ENCODE data around the gene TRAK1. TPM values are rescaled to one million over a fixed set of nuclear protein-coding genes. Genes with fewer than 3 reads are reported as not detected.
A peak's percentile ranks its signal among the peaks of the same experiment; 100 is the strongest.
"Not testable (repeated sequence)": the region's sequence is repeated elsewhere in the genome, so short reads cannot be mapped to it uniquely, and the experiment has no call there.

Gene TRAK1
- total and polyA plus RNA-seq, 7 experiments from 2014 or later = 4.8 to 30.4 (median 13.9) TPM

DNA sequence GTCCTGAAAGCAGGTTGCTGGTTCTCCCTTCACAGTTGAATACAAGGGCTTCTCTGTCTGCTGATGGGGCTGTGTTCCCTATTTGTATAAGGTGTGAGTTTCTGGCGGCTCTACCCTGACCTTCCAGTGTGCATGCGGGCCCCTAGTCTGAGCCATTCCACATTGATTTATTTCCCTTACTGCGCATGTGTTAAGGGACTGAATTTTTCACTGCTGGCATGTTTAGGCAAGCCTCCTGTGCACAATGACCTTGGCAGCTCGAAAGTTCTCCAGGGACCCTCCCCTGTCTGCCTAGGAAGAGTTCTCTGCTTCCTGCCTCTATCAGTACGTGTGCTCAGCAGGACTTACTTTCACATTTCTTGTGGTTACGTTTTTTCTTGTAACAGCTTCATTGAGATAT is 11.4 kb downstream of the TRAK1 start:
- peaks cover 0 to 5% (median 0%) of the 10 kb centered on the region in 11 donors for H3K9me3 Mint-ChIP-seq

DNA sequence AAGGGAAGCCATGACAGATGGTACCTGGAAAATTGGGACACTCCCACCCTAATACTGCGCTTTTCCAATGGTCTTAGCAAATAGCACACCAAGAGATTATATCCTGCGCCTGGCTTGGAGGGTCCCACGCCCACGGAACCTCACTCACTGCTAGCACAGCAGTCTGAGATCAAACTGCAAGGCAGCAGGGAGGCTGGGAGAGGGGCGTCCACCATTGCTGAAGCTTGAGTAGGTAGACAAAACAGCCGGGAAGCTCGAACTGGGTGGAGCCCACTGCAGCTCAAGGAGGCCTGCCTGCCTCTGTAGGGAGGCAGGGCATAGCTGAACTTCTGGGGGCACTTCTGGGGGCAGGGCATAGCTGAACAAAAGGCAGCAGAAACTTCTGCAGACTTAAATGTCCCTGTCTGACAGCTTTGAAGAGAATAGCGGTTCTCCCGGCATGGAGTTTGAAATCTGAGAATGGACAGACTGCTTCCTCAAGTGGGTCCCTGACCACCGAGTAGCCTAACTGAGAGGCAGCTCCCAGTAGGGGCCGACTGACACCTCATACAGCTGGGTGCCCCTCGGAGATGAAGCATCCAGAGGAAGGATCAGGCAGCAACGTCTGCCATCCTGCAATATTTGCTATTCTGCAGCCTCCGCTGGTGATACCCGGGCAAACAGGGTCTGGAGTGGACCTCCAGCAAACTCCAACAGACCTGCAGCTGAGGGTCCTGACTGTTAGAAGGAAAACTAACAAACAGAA is 12.9 kb downstream of the TRAK1 start:
- intact Hi-C loops (cut with micrococcal nuclease); H3K27me3 ChIP-seq (ENCODE audit: control insufficient read depth in 2 of 2, insufficient read depth in 2 of 2, low read length in 2 of 2): not testable (repeated sequence)

More for the DNA sequence above, 11.4 kb downstream of the TRAK1 start:
- Histone ChIP-seq H3K4me1 (ENCODE audit: control insufficient read depth in 2 of 2, insufficient read depth in 2 of 2, low read length in 2 of 2) (no peaks in the 10 kb centered on the region), H3K27me3 (ENCODE audit: control insufficient read depth in 2 of 2, insufficient read depth in 2 of 2, low read length in 2 of 2) (no peaks in the 10 kb centered on the region), H3K4me3 (ENCODE audit: low read length) (no peak overlapping the region), H3K27ac (ENCODE audit: low read depth, low read length) (no peak overlapping the region), H3K9me3 (ENCODE audit: control insufficient read depth in 2 of 3, low read length in 3 of 3) (no peaks in the 10 kb centered on the region), H3K36me3 (ENCODE audit: control insufficient read depth in 2 of 3, insufficient read depth in 3 of 3, low read length in 3 of 3) (no peaks in the 10 kb centered on the region)
- H3K4me1 Mint-ChIP-seq = peaks cover 0 to 19% (median 7%) of the 10 kb centered on the region in 7 donors
- DNase-seq (no peak), ATAC-seq (no peak)
- ChIA-PET POLR2A (interaction anchor here (0.6 kb wide), 1 partner anchor 10 kb away, joined by 4 read pairs; no protein-coding TSS in a partner anchor), CTCF (interaction anchor here (0.6 to 1.2 kb wide), 3 partner anchors 33 to 347 kb away, joined by 3 read pairs; no protein-coding TSS in a partner anchor)
- intact Hi-C loops (cut with micrococcal nuclease) = no loop called here
- no peaks in the 10 kb centered on the region for H3K27me3 Mint-ChIP-seq
- H3K27ac Mint-ChIP-seq = peak overlapping the region in 2 of 9 donors; percentile 34 to 61
- H3K36me3 Mint-ChIP-seq = peaks cover 0 to 12% (median 5%) of the 10 kb centered on the region in 5 donors
- H3K4me3 Mint-ChIP-seq = peak overlapping the region in 1 of 10 donors; percentile 61

GRCh38 chr3:42105994-42106393 is 14.8 kb downstream of the TRAK1 start:
- H3K36me3 ChIP-seq (ENCODE audit: control insufficient read depth in 2 of 3, insufficient read depth in 3 of 3, low read length in 3 of 3); DNase-seq; intact Hi-C loops (cut with micrococcal nuclease); H3K4me3 ChIP-seq (ENCODE audit: low read length); H3K9me3 ChIP-seq (ENCODE audit: control insufficient read depth in 2 of 3, low read length in 3 of 3); H3K4me3 Mint-ChIP-seq; H3K27ac ChIP-seq (ENCODE audit: low read depth, low read length); CTCF ChIA-PET; H3K27me3 Mint-ChIP-seq; H3K4me1 ChIP-seq (ENCODE audit: control insufficient read depth in 2 of 2, insufficient read depth in 2 of 2, low read length in 2 of 2); H3K9me3 Mint-ChIP-seq; ATAC-seq; POLR2A ChIA-PET; H3K27me3 ChIP-seq (ENCODE audit: control insufficient read depth in 2 of 2, insufficient read depth in 2 of 2, low read length in 2 of 2); H3K27ac Mint-ChIP-seq: not testable (repeated sequence)
- Mint-ChIP-seq H3K4me1 (peaks cover 0 to 16% (median 0%) of the 10 kb centered on the region in 7 donors), H3K36me3 (peaks cover 0 to 17% (median 5%) of the 10 kb centered on the region in 5 donors)

More for the DNA sequence above, 12.9 kb downstream of the TRAK1 start:
- H3K9me3 Mint-ChIP-seq; H3K27ac ChIP-seq (ENCODE audit: low read depth, low read length); H3K27ac Mint-ChIP-seq; CTCF ChIA-PET; H3K36me3 ChIP-seq (ENCODE audit: control insufficient read depth in 2 of 3, insufficient read depth in 3 of 3, low read length in 3 of 3); ATAC-seq; H3K9me3 ChIP-seq (ENCODE audit: control insufficient read depth in 2 of 3, low read length in 3 of 3); H3K4me1 ChIP-seq (ENCODE audit: control insufficient read depth in 2 of 2, insufficient read depth in 2 of 2, low read length in 2 of 2); DNase-seq; H3K4me3 ChIP-seq (ENCODE audit: low read length); H3K27me3 Mint-ChIP-seq; H3K4me3 Mint-ChIP-seq: not testable (repeated sequence)
- Mint-ChIP-seq H3K4me1 (peaks cover 0 to 19% (median 4%) of the 10 kb centered on the region in 7 donors), H3K36me3 (peaks cover 0 to 12% (median 5%) of the 10 kb centered on the region in 5 donors)
- POLR2A ChIA-PET = interaction anchor here (0.7 kb wide), 1 partner anchor 69 kb away, joined by 3 read pairs; no protein-coding TSS in a partner anchor

DNA sequence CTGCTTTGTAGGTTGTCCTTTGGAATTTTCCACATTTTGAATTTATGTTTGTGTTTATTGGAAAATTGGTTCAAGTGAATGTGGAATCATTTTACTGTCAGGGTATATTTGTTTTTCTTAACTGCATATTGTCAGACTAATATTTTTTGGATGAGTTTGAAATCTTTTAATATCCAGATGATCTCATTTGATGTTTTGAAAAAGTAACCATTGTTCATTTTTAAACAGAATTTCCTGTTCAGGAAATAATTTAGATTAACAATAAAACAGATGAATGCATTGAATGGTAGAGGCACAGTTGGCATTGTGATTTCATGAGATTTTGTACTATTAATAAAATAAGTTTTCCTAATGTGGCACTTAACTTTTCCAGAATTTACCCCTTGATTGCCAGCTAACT is 15.5 kb downstream of the TRAK1 start:
- intact Hi-C loops (cut with micrococcal nuclease) = no loop called here
- Histone ChIP-seq H3K9me3 (ENCODE audit: control insufficient read depth in 2 of 3, low read length in 3 of 3) (no peaks in the 10 kb centered on the region), H3K4me3 (ENCODE audit: low read length) (no peak overlapping the region), H3K4me1 (ENCODE audit: control insufficient read depth in 2 of 2, insufficient read depth in 2 of 2, low read length in 2 of 2) (no peaks in the 10 kb centered on the region), H3K36me3 (ENCODE audit: control insufficient read depth in 2 of 3, insufficient read depth in 3 of 3, low read length in 3 of 3) (no peaks in the 10 kb centered on the region), H3K27me3 (ENCODE audit: control insufficient read depth in 2 of 2, insufficient read depth in 2 of 2, low read length in 2 of 2) (no peaks in the 10 kb centered on the region), H3K27ac (ENCODE audit: low read depth, low read length) (no peak overlapping the region)
- peaks cover 0 to 5% (median 0%) of the 10 kb centered on the region in 11 donors for H3K9me3 Mint-ChIP-seq
- ChIA-PET CTCF (interaction anchor here (0.6 kb wide), 1 partner anchor 312 kb away, joined by 3 read pairs; no protein-coding TSS in a partner anchor), POLR2A (no interaction called here)
- H3K27ac Mint-ChIP-seq = no peak overlapping the region
- peaks cover 0 to 12% (median 0%) of the 10 kb centered on the region in 7 donors for H3K4me1 Mint-ChIP-seq
- H3K36me3 Mint-ChIP-seq = peaks cover 0 to 17% (median 5%) of the 10 kb centered on the region in 5 donors
- no peak for ATAC-seq
- no peak overlapping the region for H3K4me3 Mint-ChIP-seq
- H3K27me3 Mint-ChIP-seq = no peaks in the 10 kb centered on the region
- no peak for DNase-seq

GRCh38 chr3:42110631-42111030 is 19.5 kb downstream of the TRAK1 start:
- Mint-ChIP-seq H3K4me3 (no peak overlapping the region), H3K27ac (peak overlapping the region in 1 of 9 donors; percentile 10), H3K36me3 (peaks cover 0 to 10% (median 0%) of the 10 kb centered on the region in 5 donors), H3K9me3 (peaks cover 0 to under 1% (median 0%) of the 10 kb centered on the region in 11 donors), H3K27me3 (no peaks in the 10 kb centered on the region), H3K4me1 (peaks cover 0 to 8% (median 0%) of the 10 kb centered on the region in 7 donors)
- CTCF ChIA-PET = no interaction called here
- Histone ChIP-seq H3K4me3 (ENCODE audit: low read length) (no peak overlapping the region), H3K9me3 (ENCODE audit: control insufficient read depth in 2 of 3, low read length in 3 of 3) (no peaks in the 10 kb centered on the region), H3K4me1 (ENCODE audit: control insufficient read depth in 2 of 2, insufficient read depth in 2 of 2, low read length in 2 of 2) (no peaks in the 10 kb centered on the region), H3K27me3 (ENCODE audit: control insufficient read depth in 2 of 2, insufficient read depth in 2 of 2, low read length in 2 of 2) (no peaks in the 10 kb centered on the region), H3K36me3 (ENCODE audit: control insufficient read depth in 2 of 3, insufficient read depth in 3 of 3, low read length in 3 of 3) (no peaks in the 10 kb centered on the region), H3K27ac (ENCODE audit: low read depth, low read length) (no peak overlapping the region)
- POLR2A ChIA-PET = no interaction called here
- no peak for ATAC-seq
- intact Hi-C loops (cut with micrococcal nuclease) = no loop called here
- DNase-seq = no peak

DNA sequence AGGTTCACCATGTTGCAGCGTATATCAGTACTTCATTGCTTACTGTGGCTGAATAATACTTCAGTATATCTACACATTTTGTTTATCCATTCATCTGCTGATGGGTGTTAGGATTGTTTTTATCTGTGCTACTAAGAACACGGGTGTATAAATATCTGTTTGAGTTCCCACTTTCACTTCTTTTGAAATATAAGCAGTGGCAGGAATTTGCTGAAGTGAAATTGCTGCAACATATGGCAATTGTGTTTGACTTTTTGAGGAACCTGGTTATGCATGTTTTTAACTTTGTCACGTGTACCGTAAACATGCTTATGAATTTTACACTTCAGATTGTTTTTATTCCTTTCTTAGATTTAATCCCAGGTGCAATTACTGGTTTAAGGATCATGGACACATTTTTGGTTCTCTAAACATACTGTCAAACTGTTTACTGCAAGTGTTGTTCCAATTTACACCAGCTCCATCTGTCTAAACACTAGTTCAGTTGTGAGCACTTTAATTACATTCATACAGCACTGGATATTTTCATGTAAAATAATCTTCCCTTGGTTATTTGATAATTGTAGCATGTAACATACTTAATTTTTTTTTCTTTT is 23.1 kb downstream of the TRAK1 start:
- Histone ChIP-seq H3K4me3 (ENCODE audit: low read length) (no peak overlapping the region), H3K27ac (ENCODE audit: low read depth, low read length) (no peak overlapping the region), H3K4me1 (ENCODE audit: control insufficient read depth in 2 of 2, insufficient read depth in 2 of 2, low read length in 2 of 2) (no peaks in the 10 kb centered on the region), H3K36me3 (ENCODE audit: control insufficient read depth in 2 of 3, insufficient read depth in 3 of 3, low read length in 3 of 3) (no peaks in the 10 kb centered on the region), H3K9me3 (ENCODE audit: control insufficient read depth in 2 of 3, low read length in 3 of 3) (no peaks in the 10 kb centered on the region), H3K27me3 (ENCODE audit: control insufficient read depth in 2 of 2, insufficient read depth in 2 of 2, low read length in 2 of 2) (no peaks in the 10 kb centered on the region)
- Mint-ChIP-seq H3K4me1 (peaks cover 0 to 14% (median 8%) of the 10 kb centered on the region in 7 donors), H3K27ac (no peak overlapping the region), H3K9me3 (no peaks in the 10 kb centered on the region), H3K27me3 (no peaks in the 10 kb centered on the region), H3K36me3 (peaks cover 0 to 9% (median 0%) of the 10 kb centered on the region in 5 donors), H3K4me3 (no peak overlapping the region)
- no peak for ATAC-seq
- intact Hi-C loops (cut with micrococcal nuclease) = no loop called here
- ChIA-PET CTCF (interaction anchor here (1.0 kb wide), 1 partner anchor 77 kb away, joined by 3 read pairs; no protein-coding TSS in a partner anchor), POLR2A (no interaction called here)
- no peak for DNase-seq

Measured in naive thymus-derived CD4-positive, alpha-beta T cell (primary cell).